H9 (cell line): ENCODE measurements around the gene RPL36A. TPM values are rescaled to one million over a fixed set of nuclear protein-coding genes. Genes with fewer than 3 reads are reported as not detected.

ENCODE experiments used
- DNase-seq: peaks from one replicate; pipeline ENCODE4 v3.0.0-alpha.2; 2017
- H2AFZ ChIP-seq: one replicate; pipeline ENCODE4 v1.6.1; 2013; ENCODE audit warnings: mild to moderate bottlenecking, low read length, control low read depth, moderate library complexity
- H2AK5ac ChIP-seq: 2 replicates; pipeline ENCODE4 v1.6.1; 2013; ENCODE audit warnings: low read length, control low read depth, mixed read lengths; ENCODE audit not compliant: insufficient read length
- H2BK120ac ChIP-seq: one replicate; pipeline ENCODE4 v1.6.1; 2013; ENCODE audit warnings: low read depth, mild to moderate bottlenecking, low read length, control low read depth, inconsistent platforms; ENCODE audit not compliant: poor library complexity, severe bottlenecking
- H2BK12ac ChIP-seq: 2 replicates; pipeline ENCODE4 v1.6.1; 2013; ENCODE audit warnings: low read length, control low read depth, mixed read lengths, low read depth; ENCODE audit not compliant: insufficient read length
- H2BK15ac ChIP-seq: 2 replicates; pipeline ENCODE4 v1.6.1; 2013; ENCODE audit warnings: low read depth, low read length, control low read depth
- H2BK20ac ChIP-seq: one replicate; pipeline ENCODE4 v1.6.1; 2013; ENCODE audit warnings: low read depth, mild to moderate bottlenecking, low read length, control low read depth, inconsistent platforms; ENCODE audit not compliant: poor library complexity, severe bottlenecking
- H2BK5ac ChIP-seq: 2 replicates; pipeline ENCODE4 v1.6.1; 2013; ENCODE audit warnings: low read length, control low read depth, mixed read lengths; ENCODE audit not compliant: insufficient read length
- H3K14ac ChIP-seq: 2 replicates; pipeline ENCODE4 v1.6.1; 2013; ENCODE audit warnings: low read length, control low read depth; ENCODE audit not compliant: insufficient read depth
- H3K18ac ChIP-seq: 2 replicates; pipeline ENCODE4 v1.6.1; 2013; ENCODE audit warnings: low read depth, mild to moderate bottlenecking, mixed read lengths, low read length, control low read depth; ENCODE audit not compliant: insufficient read length
- H3K23ac ChIP-seq: 2 replicates; pipeline ENCODE4 v1.6.1; 2013; ENCODE audit warnings: low read length, control low read depth, mixed read lengths, low read depth; ENCODE audit not compliant: insufficient read length
- H3K23me2 ChIP-seq: 2 replicates; pipeline ENCODE4 v1.6.1; 2013; ENCODE audit warnings: low read depth, mild to moderate bottlenecking, mixed read lengths, low read length, control low read depth; ENCODE audit not compliant: insufficient read length, poor library complexity, severe bottlenecking
- H3K27ac ChIP-seq: 2 replicates; pipeline ENCODE4 v1.5.1; 2013; ENCODE audit warnings: low read length, control low read depth, mixed read lengths, low read depth; ENCODE audit not compliant: insufficient read length
- H3K27me3 ChIP-seq: 2 replicates; pipeline ENCODE4 v1.6.1; 2013; ENCODE audit warnings: low read length, control low read depth, inconsistent platforms; ENCODE audit not compliant: insufficient read depth
- H3K4ac ChIP-seq: 2 replicates; pipeline ENCODE4 v1.6.1; 2013; ENCODE audit warnings: low read depth, mild to moderate bottlenecking, control low read depth, inconsistent platforms, low read length, moderate library complexity
- H3K4me1 ChIP-seq: 2 replicates; pipeline ENCODE4 v1.6.1; 2013; ENCODE audit warnings: low read length, control low read depth, inconsistent platforms; ENCODE audit not compliant: insufficient read depth
- H3K4me2 ChIP-seq: 2 replicates; pipeline ENCODE4 v1.6.1; 2013; ENCODE audit warnings: low read length, control low read depth, mixed read lengths; ENCODE audit not compliant: insufficient read length, insufficient read depth
- H3K56ac ChIP-seq: 2 replicates; pipeline ENCODE4 v1.6.1; 2013; ENCODE audit warnings: low read depth, mild to moderate bottlenecking, mixed read lengths, low read length, control low read depth; ENCODE audit not compliant: insufficient read length
- H3K79me1 ChIP-seq: 2 replicates; pipeline ENCODE4 v1.6.1; 2013; ENCODE audit warnings: low read depth, mild to moderate bottlenecking, moderate library complexity, low read length, control low read depth, inconsistent platforms; ENCODE audit not compliant: insufficient read depth, poor library complexity, severe bottlenecking
- H3K79me2 ChIP-seq: 2 replicates; pipeline ENCODE4 v1.6.1; 2013; ENCODE audit warnings: low read length, control low read depth, inconsistent platforms; ENCODE audit not compliant: insufficient read depth
- H3K9ac ChIP-seq: 2 replicates; pipeline ENCODE4 v1.6.1; 2013; ENCODE audit warnings: low read length, control low read depth, mixed read lengths; ENCODE audit not compliant: insufficient read length; ENCODE audit errors: extremely low read depth
- H3K9me3 ChIP-seq: one replicate; pipeline ENCODE4 v1.6.1; 2013; ENCODE audit warnings: low read depth, low read length, inconsistent platforms; ENCODE audit not compliant: control insufficient read depth
- H3T11ph ChIP-seq: one replicate; pipeline ENCODE4 v1.6.1; 2013; ENCODE audit warnings: mild to moderate bottlenecking, low read length, control low read depth, inconsistent platforms
- H4K20me1 ChIP-seq: one replicate; pipeline ENCODE4 v1.6.1; 2013; ENCODE audit not compliant: control insufficient read depth, insufficient read length, insufficient read depth
- H4K5ac ChIP-seq: 2 replicates; pipeline ENCODE4 v1.6.1; 2013; ENCODE audit warnings: low read depth, mild to moderate bottlenecking, mixed read lengths, low read length, control low read depth; ENCODE audit not compliant: insufficient read length
- H4K8ac ChIP-seq: replicated peaks from 2 replicates; pipeline ENCODE4 v1.6.1; 2013; ENCODE audit warnings: low read length, control low read depth, mixed read lengths, low read depth; ENCODE audit not compliant: insufficient read length
- H4K91ac ChIP-seq: 2 replicates; pipeline ENCODE4 v1.6.1; 2013; ENCODE audit warnings: low read depth, mild to moderate bottlenecking, moderate library complexity, mixed read lengths, low read length, control low read depth; ENCODE audit not compliant: insufficient read length
- H3K27ac Mint-ChIP-seq, 3 experiments: 2 replicates in 2 of 3; 3 replicates in 1 of 3; pipeline ENCODE4 v1.8.0; 2020 to 2021; ENCODE audit warnings: mixed read lengths in 3 of 3, mild to moderate bottlenecking in 1 of 3, moderate library complexity in 1 of 3
- H3K27me3 Mint-ChIP-seq: 2 replicates; pipeline ENCODE4 v1.8.0; 2021; ENCODE audit warnings: low read depth, mild to moderate bottlenecking, moderate library complexity, mixed read lengths
- H3K36me3 Mint-ChIP-seq, 3 experiments: 2 replicates in 2 of 3; 3 replicates in 1 of 3; pipeline ENCODE4 v1.8.0; 2020 to 2021; ENCODE audit warnings: low read depth in 3 of 3, mixed read lengths in 3 of 3; ENCODE audit not compliant: insufficient read depth in 1 of 3
- H3K4me1 Mint-ChIP-seq, 2 experiments: 2 replicates each; pipeline ENCODE4 v1.8.0; 2020; ENCODE audit warnings: mixed read lengths in 2 of 2
- H3K4me3 Mint-ChIP-seq, 2 experiments: 2 replicates in 1 of 2; 3 replicates in 1 of 2; pipeline ENCODE4 v1.8.0; 2020 to 2021; ENCODE audit warnings: mild to moderate bottlenecking in 2 of 2, mixed read lengths in 2 of 2, moderate library complexity in 1 of 2
- H3K9me3 Mint-ChIP-seq, 2 experiments: 2 replicates in 1 of 2; 3 replicates in 1 of 2; pipeline ENCODE4 v1.8.0; 2020; ENCODE audit warnings: mild to moderate bottlenecking in 2 of 2, mixed read lengths in 2 of 2, moderate library complexity in 1 of 2
- WGBS: extraction: QIAGEN DNeasy Blood & Tissue Kit; methylation state at CpG from one replicate; pipeline ENCODE4 v1.1.7; 2013; ENCODE audit warnings: missing lambda C conversion rate, low lambda C conversion rate, mixed read lengths; ENCODE audit not compliant: insufficient read length; ENCODE audit errors: extremely low coverage; 5-methylcytosine and 5-hydroxymethylcytosine counted together
- total RNA-seq: library from RNA; stranded (reverse); gene quantifications from 2 replicates; pipeline ENCODE4 v1.2.1, GENCODE V29; 2021
- TF ChIP-seq, protein P1 (sequence below): fragments of 200-600 bp; sonication (generic); conservative IDR thresholded peaks from 3 replicates; pipeline ENCODE4 v1.8.0; 2021; ENCODE audit warnings: antibody characterized with exemption, mild to moderate bottlenecking

The RPL36A gene
- total RNA-seq, 1 experiment from 2014 or later: 428 TPM

DNA sequence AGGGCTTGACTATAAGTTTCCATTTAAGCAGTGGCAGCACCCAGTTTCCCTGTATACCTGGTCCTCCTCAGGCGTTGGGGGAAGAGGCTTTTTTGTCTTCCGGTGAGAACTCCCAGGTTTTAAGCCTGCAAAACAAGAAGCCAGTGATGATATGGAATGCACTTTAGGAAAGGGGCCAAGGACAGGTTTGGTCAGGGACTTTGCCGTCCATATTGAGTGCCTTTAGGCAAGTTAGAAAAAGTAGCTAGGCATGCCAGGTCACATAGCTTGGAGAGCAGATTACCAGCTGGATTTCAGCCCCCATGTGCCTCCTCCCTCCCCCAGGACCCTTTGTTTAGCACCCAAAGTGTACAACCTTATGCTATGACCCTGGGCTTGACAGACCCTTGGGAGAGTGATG lies 28.7 kb upstream of the RPL36A start:
- Histone ChIP-seq H3K79me2 (no peaks in the 10 kb centered on the region), H2BK12ac (no peak overlapping the region), H3K27me3 (no peaks in the 10 kb centered on the region), H4K91ac (no peak overlapping the region), H4K5ac (no peak overlapping the region), H2BK120ac (no peak overlapping the region), H3K18ac (no peak overlapping the region), H4K8ac (no peak overlapping the region), H3K9ac (no peak overlapping the region), H3K4ac (no peak overlapping the region), H3K4me2 (no peak overlapping the region), H2BK5ac (no peak overlapping the region), H3K9me3 (peaks cover 58% of the 10 kb centered on the region), H3K23ac (no peak overlapping the region), H3K79me1 (no peaks in the 10 kb centered on the region), H3K4me1 (no peaks in the 10 kb centered on the region; the same call in 1 of the 2 replicates), H3T11ph (no peak overlapping the region), H3K56ac (no peak overlapping the region), H3K14ac (no peak overlapping the region), H3K23me2 (no peaks in the 10 kb centered on the region), H2BK20ac (no peak overlapping the region), H2AFZ (no peak overlapping the region), H4K20me1 (no peaks in the 10 kb centered on the region), H3K27ac (no peak overlapping the region), H2BK15ac (no peak overlapping the region), H2AK5ac (no peak overlapping the region)
- DNase-seq: no peak
- TF ChIP-seq, protein P1, sequence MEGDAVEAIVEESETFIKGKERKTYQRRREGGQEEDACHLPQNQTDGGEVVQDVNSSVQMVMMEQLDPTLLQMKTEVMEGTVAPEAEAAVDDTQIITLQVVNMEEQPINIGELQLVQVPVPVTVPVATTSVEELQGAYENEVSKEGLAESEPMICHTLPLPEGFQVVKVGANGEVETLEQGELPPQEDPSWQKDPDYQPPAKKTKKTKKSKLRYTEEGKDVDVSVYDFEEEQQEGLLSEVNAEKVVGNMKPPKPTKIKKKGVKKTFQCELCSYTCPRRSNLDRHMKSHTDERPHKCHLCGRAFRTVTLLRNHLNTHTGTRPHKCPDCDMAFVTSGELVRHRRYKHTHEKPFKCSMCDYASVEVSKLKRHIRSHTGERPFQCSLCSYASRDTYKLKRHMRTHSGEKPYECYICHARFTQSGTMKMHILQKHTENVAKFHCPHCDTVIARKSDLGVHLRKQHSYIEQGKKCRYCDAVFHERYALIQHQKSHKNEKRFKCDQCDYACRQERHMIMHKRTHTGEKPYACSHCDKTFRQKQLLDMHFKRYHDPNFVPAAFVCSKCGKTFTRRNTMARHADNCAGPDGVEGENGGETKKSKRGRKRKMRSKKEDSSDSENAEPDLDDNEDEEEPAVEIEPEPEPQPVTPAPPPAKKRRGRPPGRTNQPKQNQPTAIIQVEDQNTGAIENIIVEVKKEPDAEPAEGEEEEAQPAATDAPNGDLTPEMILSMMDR: no peak
- Mint-ChIP-seq H3K9me3 (peaks cover 67 to 77% of the 10 kb centered on the region in 2 experiments), H3K36me3 (peaks cover 0 to 4% (median 0%) of the 10 kb centered on the region in 3 experiments; a peak in 2 of 7 replicates), H3K27ac (no peak overlapping the region), H3K4me1 (no peaks in the 10 kb centered on the region), H3K27me3 (peaks cover 5% of the 10 kb centered on the region; the same call in 1 of the 2 replicates), H3K4me3 (no peak overlapping the region)
- WGBS: no CpG with 5 or more reads among the region's 3 CpGs
